AG04449 (cell line): ENCODE measurements around the gene CIAPIN1.

ENCODE experiments used
- CTCF ChIA-PET: fragments of 350-600 bp; formaldehyde crosslinking; extraction: SDS; loops from one replicate; lab custom pipeline; 2021; ENCODE audit warnings: antibody characterized with exemption; lab: Yijun Ruan, JAX
- POLR2A ChIA-PET: fragments of 400-600, 350-600 bp; formaldehyde crosslinking; extraction: SDS; loops from one replicate; lab custom pipeline; 2020; ENCODE audit warnings: antibody characterized with exemption, inconsistent platforms; lab: Yijun Ruan, JAX
- DNase-seq: peaks from one replicate; pipeline ENCODE4 v3.0.0-alpha.2; 2010; ENCODE audit warnings: low read depth, low spot score
- H3K4me3 ChIP-seq: 2 replicates; pipeline ENCODE4 v1.5.1; 2011; ENCODE audit warnings: low read depth, mild to moderate bottlenecking, control low read depth, low read length
- CTCF ChIP-seq: IDR thresholded peaks from one replicate; pipeline ENCODE4 v1.5.1; 2011; ENCODE audit warnings: mild to moderate bottlenecking, moderate library complexity, low read length, control low read depth, inconsistent platforms; ENCODE audit not compliant: insufficient read depth; ENCODE audit errors: missing control alignments

Gene CIAPIN1

GRCh38 chr16:57476546-57477410, 29.6 kb upstream of the CIAPIN1 start:
- no peak overlapping the region for H3K4me3 ChIP-seq
- no peak for DNase-seq
- ChIA-PET CTCF (interaction anchor here (0.8 to 13.9 kb wide), 4 partner anchors 9 to 43 kb away, joined by 5 to 161 read pairs (median 58); partner anchors contain the start of gene POLR2C), POLR2A (no interaction called here)
- TF ChIP-seq CTCF, result no peak

GRCh38 chr16:57475711-57476339, 28.6 kb upstream of the CIAPIN1 start:
- ChIA-PET POLR2A (no interaction called here), CTCF (interaction anchor here (1.0 to 13.2 kb wide), 3 partner anchors 14 to 44 kb away, joined by 3 to 161 read pairs (median 12); partner anchors contain the start of gene POLR2C)
- no peak for DNase-seq
- TF ChIP-seq CTCF, result peak; percentile 79
- H3K4me3 ChIP-seq, result no peak overlapping the region

GRCh38 chr16:57474671-57475661, 27.8 kb upstream of the CIAPIN1 start:
- CTCF ChIA-PET, result interaction anchor here (1.0 to 13.2 kb wide), 4 partner anchors 11 to 45 kb away, joined by 3 to 161 read pairs (median 8); partner anchors contain the start of genes DOK4 and POLR2C
- no peak overlapping the region for H3K4me3 ChIP-seq
- no peak for DNase-seq
- POLR2A ChIA-PET, result no interaction called here
- no peak for TF ChIP-seq CTCF

- TF ChIP-seq CTCF, result no peak
- CTCF ChIA-PET, result interaction anchor here (1.0 to 13.2 kb wide), 3 partner anchors 12 to 46 kb away, joined by 3 to 161 read pairs (median 12); partner anchors contain the start of genes DOK4 and POLR2C
- no peak for DNase-seq
- H3K4me3 ChIP-seq, result no peak overlapping the region
- POLR2A ChIA-PET, result no interaction called here
Observed at GRCh38 chr16:57473906-57474305, 26.7 kb upstream of the CIAPIN1 start.

- ChIA-PET CTCF (interaction anchor here (1.0 to 13.2 kb wide), 2 partner anchors 11 to 62 kb away, joined by 3 to 161 read pairs; partner anchors contain the start of gene POLR2C), POLR2A (interaction anchor here (1.5 kb wide), 1 partner anchor 26 kb away, joined by 3 read pairs; the partner anchor contains the start of genes CIAPIN1 and COQ9)
- H3K4me3 ChIP-seq, result no peak overlapping the region
- DNase-seq, result no peak
- TF ChIP-seq CTCF, result no peak
Observed at GRCh38 chr16:57473176-57473840, 26.1 kb upstream of the CIAPIN1 start.
